Measurements from ENCODE around the gene TMEM205.

The TMEM205 gene

DNA sequence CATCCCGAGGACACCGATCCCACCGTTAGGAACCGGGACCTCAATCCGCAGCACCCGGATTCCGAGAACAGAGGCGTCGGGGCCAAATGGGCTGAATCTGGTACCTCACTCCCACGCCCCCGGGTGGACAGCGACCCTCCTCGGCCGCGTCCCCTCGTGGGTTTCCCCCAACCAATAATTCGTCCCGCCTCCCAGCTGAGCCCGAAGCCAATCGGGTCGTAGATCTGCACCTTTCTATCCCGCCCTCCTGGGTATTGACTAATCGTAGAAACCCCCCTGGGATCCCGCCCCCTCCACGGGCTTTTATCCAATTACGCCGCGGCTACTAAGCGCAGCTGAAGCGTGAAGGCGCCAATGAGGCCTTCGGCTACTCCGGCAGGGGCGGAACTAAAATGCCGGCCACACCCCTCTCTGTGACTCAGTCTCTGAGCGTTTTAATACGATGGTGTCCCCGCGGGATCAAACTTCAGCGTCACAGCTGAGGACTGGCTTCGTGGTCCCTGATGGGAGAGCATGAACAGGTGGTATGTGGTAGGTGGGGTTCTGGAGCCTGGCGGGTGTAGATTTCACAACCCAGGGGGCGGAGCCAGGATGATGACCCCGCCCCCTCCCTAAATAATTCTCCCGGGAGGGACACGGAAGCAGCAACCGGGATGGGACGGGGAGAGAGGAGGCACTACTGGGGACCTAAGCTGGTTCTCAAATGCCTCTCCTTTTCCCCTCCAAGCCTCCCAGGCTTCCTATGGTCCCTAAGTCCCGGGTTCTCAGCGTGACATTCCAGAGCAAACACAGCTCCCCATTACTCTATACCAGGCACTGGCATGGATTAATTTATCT, at the start of gene TMEM205, which contains the start of gene CCDC159:
Gene TMEM205, minus strand, starts transcription at position 165 of the 837 bp plus-strand sequence. CDS start 649 bp downstream, outside the sequence.
Gene CCDC159, plus strand, starts transcription at position 416 of the 837 bp plus-strand sequence. Its CDS starts 88 bp downstream, at position 504.
- peak within 1 kb of the TSS; percentile 67 for H3K4me3 ChIP-seq (ENCODE audit: low read depth, low read length)
- TF ChIP-seq, protein P1, sequence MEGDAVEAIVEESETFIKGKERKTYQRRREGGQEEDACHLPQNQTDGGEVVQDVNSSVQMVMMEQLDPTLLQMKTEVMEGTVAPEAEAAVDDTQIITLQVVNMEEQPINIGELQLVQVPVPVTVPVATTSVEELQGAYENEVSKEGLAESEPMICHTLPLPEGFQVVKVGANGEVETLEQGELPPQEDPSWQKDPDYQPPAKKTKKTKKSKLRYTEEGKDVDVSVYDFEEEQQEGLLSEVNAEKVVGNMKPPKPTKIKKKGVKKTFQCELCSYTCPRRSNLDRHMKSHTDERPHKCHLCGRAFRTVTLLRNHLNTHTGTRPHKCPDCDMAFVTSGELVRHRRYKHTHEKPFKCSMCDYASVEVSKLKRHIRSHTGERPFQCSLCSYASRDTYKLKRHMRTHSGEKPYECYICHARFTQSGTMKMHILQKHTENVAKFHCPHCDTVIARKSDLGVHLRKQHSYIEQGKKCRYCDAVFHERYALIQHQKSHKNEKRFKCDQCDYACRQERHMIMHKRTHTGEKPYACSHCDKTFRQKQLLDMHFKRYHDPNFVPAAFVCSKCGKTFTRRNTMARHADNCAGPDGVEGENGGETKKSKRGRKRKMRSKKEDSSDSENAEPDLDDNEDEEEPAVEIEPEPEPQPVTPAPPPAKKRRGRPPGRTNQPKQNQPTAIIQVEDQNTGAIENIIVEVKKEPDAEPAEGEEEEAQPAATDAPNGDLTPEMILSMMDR (IDR thresholded peaks at IDR 0.05; ENCODE audit: low read depth, low read length, missing control alignments): peak; percentile 16
- peak; percentile 97 for DNase-seq (ENCODE audit: low read depth)

DNA sequence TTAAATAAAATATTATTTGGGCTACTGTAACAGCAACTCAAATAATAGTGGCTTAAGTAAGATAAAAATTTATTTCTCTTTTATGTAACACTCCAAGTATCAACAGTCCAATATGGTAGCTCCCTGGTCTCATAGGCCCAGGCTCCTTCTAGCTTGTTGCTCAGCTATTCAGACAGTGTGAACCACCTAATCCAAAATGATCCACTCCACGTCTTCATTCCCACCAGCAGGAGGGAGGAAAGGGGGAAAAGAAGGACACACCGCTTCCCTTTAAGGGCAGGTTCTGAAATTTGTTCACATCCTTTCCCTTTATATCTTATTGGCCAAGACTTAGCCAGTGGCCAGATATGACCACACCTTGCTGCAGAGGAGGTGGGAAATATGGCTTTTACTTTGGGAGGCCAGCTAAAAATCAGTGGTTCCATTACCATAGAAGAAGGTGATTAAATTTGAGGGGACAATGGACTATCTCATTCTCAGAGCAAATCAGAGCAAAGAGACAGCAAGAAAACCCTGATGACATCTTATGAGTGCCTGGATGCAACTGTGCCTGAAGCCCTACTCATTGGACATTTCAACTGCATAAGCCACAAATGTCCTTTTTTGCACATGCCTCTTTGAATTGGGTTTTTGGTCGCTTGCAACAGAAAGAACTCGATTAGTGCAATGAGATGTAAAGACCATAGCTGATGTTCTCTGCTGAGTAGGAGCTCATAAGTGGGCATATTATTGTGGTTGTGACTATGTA, 45.0 kb upstream of the TMEM205 start:
- H3K4me3 ChIP-seq (ENCODE audit: low read depth, low read length): no peak overlapping the region
- TF ChIP-seq, protein P1 (IDR thresholded peaks at IDR 0.05; ENCODE audit: low read depth, low read length, missing control alignments): no peak

DNA sequence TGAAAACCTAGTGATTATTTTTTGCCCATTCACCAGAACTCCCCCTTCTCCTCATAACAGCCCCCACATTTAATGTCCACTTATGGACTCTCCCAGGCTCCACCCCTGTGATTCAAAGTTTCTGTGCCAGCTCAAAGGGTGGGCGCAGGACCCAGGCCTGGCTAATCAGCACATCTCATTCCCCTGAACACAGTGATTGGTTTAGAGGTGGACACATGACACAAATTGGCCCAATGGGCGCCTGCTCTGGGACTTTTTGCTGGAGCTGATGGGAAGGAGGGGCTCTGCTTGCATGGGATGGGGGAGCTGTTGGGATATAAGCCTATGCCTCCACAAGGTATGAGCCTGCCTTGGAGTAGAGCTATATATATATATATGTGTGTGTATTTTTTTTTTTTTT, 44.3 kb upstream of the TMEM205 start:
- H3K4me3 ChIP-seq (ENCODE audit: low read depth, low read length): no peak overlapping the region
- DNase-seq (ENCODE audit: low read depth): no peak
- TF ChIP-seq, protein P1 (IDR thresholded peaks at IDR 0.05; ENCODE audit: low read depth, low read length, missing control alignments): no peak

More for the DNA sequence above, 45.0 kb upstream of the TMEM205 start:
- DNase-seq (ENCODE audit: low read depth): no peak

DNA sequence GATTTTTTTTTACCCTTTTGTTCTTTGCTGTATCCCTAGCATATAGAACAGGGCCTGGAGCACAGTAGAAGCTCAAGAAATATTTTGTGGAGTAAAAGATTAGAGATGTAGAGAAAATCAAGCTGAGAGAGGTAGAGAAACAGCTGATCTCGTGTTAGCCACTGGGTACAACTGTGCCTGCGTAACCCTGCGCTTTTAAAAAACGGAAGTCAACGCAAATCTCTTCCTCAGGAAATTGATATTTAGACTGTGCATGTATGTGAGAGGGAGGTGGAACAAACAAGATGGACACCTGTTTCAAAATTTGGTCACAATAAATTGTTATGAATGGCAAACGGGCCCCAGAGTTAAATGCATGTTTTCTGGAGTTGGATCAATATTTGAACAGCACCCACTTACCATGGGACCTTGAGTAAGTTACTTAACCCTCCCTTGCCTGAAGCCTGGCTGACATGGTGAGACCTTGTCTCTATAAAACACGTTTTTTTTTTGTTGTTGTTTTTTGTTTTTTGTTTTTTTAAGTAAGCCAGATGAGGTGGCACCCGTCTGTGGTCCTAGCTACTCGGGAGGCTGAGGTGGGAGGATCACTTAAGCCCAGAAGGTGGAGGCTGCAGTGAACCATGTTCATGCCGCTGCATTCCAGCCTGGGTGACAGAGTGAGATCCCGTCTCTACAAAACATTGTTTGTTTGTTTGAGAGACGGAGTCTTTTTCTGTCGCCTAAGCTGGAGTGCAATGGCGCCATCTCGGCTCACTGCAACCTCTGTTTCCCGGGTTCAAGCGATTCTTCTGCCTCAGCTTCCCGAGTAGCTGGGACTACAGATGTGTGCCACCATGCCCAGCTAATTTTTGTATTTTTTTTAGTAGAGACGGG, 41.3 kb upstream of the TMEM205 start:
- TF ChIP-seq, protein P1 (IDR thresholded peaks at IDR 0.05; ENCODE audit: low read depth, low read length, missing control alignments): no peak
- no peak for DNase-seq (ENCODE audit: low read depth)

DNA sequence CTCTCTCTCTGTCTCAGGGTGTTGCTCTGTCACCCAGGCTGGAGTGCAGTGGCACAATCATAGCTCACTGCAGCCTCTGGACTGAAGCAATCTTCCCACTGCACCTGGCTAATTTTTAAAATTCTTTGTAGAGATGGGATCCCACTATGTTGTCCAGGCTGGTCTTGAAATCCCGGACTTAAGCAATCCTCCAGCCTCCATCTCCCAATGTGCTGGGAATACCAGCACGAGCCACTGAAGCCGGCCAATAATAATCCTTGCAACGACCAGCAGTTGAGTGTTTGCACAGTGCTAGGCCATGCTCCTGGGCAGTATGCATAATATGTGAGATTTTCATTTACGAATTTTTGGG, 38.7 kb upstream of the TMEM205 start:
- H3K4me3 ChIP-seq (ENCODE audit: low read depth, low read length): no peak overlapping the region
- DNase-seq (ENCODE audit: low read depth): no peak
- TF ChIP-seq, protein P1 (IDR thresholded peaks at IDR 0.05; ENCODE audit: low read depth, low read length, missing control alignments): no peak

More for the DNA sequence above, 41.3 kb upstream of the TMEM205 start:
- no peak overlapping the region for H3K4me3 ChIP-seq (ENCODE audit: low read depth, low read length)

DNA sequence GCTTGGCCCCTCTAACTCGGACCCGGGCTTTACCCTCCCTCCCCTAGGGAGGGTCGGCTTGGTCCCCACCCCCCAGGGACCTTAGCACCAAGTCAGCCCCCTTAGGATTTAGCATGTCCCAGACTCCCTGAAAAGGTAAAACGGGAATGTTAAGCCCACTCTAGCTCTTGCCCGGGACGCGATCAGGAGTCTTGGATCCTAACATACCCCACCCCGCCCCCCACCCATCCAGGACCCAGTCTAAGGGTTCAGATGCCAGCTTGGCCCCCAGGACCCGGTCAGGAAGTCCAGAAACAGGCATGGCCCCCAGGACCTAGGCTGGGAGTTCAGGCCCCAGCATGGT, 37.6 kb upstream of the TMEM205 start:
- DNase-seq (ENCODE audit: low read depth): no peak
- H3K4me3 ChIP-seq (ENCODE audit: low read depth, low read length): no peak overlapping the region
- TF ChIP-seq, protein P1 (IDR thresholded peaks at IDR 0.05; ENCODE audit: low read depth, low read length, missing control alignments): no peak

All from GM12864 (cell line).